KOPT-K1 (cell line): ENCODE results near the gene RPS28.
"Not testable (repeated sequence)": the region's sequence is repeated elsewhere in the genome, so short reads cannot be mapped to it uniquely, and the experiment has no call there.

Experiments used
- H3K27ac ChIP-seq: fragments of 200-600 bp; sonication (generic); 2 replicates; pipeline ENCODE4 v1.5.1; 2016; ENCODE audit warnings: antibody characterized with exemption, mild to moderate bottlenecking, low read depth, low read length; ENCODE audit not compliant: poor library complexity, severe bottlenecking
- H3K36me3 ChIP-seq: fragments of 200-600 bp; sonication (generic); 2 replicates; pipeline ENCODE4 v1.5.1; 2017; ENCODE audit warnings: antibody characterized with exemption, mild to moderate bottlenecking, low read length, moderate library complexity; ENCODE audit not compliant: insufficient read depth
- H3K9me3 ChIP-seq: fragments of 200-600 bp; sonication (generic); 2 replicates; pipeline ENCODE4 v1.5.1; 2017; ENCODE audit warnings: antibody characterized with exemption, low read length, mild to moderate bottlenecking; ENCODE audit not compliant: insufficient read depth, poor library complexity, severe bottlenecking

The RPS28 gene

DNA sequence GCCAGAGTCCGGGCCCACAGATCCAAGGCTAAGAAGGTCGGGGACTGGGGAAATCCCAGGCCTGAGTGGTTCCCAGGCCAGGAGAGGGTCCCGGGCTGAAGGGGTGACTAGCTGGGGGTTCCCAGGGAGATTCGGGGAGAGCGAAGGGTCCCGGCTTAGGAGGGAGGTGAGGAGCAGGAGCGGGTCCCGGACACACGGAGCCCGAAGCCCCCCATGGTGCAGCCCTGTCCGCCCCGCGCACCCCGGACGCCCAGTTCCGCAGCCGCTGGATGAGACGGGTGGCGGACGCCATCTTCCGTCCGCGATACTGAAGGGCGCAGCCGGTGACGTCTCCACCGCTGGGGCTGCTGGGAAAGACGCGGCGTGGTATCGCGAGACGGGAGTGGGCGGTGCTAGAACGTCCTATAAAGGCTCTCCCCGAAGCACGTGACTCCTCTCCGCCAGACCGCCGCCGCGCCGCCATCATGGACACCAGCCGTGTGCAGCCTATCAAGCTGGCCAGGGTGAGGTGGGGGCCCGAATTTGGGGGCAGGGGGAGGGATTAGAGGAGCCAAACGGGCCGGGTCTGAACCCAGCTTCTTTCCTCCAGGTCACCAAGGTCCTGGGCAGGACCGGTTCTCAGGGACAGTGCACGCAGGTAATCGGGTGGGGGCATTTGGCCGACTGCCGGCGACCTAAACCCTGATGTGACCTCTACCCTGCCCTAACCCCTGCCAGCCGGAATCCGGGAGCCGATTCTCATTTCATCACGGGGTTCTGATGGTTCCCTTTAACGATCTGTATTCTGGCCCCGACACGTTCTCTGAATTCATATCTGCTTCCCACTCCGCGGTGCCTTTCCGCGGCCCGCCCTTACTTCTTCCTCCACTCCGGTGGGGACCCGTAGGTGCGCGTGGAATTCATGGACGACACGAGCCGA, at the start of gene RPS28, which contains the start of gene NDUFA7:
TSS of gene RPS28 (plus strand) at position 430 of the 919 bp plus-strand sequence. CDS start at position 465, 35 bp downstream.
TSS of gene NDUFA7 (minus strand) at position 309 of the 919 bp plus-strand sequence. CDS start at position 292, 17 bp downstream.
- Histone ChIP-seq H3K27ac (peak within 1 kb of the TSS; percentile 94), H3K9me3 (no peaks in the 10 kb centered on the region), H3K36me3 (peaks cover 42% of the 10 kb centered on the region)

DNA sequence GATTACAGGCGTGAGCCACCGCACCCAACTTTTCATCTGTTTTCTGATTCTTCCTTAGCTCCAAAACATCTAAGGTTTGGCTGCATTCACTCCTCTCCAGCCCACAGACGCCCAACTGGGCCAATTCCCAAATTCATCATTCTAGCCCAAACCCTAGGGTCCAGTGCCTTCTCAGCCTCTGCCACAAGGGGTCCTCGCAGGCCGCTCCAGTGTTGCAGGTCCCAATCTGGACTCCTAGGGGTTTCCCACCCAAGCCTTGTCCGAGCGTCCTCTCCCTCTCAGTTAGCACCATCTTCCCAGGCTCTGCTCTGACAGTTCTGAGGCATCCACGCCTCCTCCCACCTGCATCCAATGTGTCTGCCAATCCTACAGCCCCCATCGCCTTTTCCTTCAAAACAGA, 44.8 kb upstream of the RPS28 start:
- H3K27ac ChIP-seq, H3K36me3 ChIP-seq, H3K9me3 ChIP-seq: not testable (repeated sequence)

DNA sequence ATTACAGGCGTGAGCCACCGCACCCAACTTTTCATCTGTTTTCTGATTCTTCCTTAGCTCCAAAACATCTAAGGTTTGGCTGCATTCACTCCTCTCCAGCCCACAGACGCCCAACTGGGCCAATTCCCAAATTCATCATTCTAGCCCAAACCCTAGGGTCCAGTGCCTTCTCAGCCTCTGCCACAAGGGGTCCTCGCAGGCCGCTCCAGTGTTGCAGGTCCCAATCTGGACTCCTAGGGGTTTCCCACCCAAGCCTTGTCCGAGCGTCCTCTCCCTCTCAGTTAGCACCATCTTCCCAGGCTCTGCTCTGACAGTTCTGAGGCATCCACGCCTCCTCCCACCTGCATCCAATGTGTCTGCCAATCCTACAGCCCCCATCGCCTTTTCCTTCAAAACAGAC, 30.0 kb upstream of the RPS28 start:
- not testable (repeated sequence) for H3K36me3 ChIP-seq, H3K9me3 ChIP-seq, H3K27ac ChIP-seq

DNA sequence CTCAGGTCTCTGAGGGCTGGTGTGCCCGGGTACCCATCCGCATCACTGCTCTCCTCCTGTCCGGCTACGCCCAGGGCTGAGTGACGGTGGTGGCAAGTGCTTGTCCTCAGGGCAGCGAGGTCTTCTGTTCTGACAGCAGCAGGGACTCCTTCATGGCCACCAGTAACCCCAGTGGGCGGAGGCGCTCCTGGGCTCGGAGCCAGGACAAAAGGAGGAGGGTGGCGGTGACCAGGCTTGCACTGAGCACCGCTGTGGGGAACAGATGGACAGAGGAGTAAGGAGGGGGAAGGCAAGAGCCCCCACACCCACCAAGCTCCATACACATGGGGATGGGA, 19.0 kb upstream of the RPS28 start:
- peaks cover 49% of the 10 kb centered on the region for H3K36me3 ChIP-seq
- H3K27ac ChIP-seq: no peak overlapping the region
- H3K9me3 ChIP-seq: no peaks in the 10 kb centered on the region

DNA sequence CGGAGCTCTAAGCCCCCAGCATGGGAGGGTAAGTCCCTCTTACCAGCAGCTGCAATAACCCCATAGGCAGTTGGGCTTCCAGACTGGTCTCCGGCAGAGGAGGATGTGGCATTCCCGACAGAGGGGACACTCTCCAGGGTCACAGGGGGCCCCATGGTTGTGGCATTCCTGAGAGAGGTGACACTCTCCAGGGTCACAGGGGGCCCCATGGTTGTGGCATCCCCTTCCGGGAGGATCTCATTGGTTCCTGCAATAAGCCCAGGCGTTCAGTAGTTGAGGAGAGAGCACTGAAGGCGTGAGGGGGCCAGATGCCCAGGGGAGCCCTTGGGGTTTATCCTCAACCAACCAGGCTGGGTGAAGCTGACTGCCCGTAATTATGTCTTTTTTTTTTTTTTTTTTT, 18.6 kb upstream of the RPS28 start:
- H3K9me3 ChIP-seq: no peaks in the 10 kb centered on the region
- H3K36me3 ChIP-seq: peaks cover 49% of the 10 kb centered on the region
- no peak overlapping the region for H3K27ac ChIP-seq

DNA sequence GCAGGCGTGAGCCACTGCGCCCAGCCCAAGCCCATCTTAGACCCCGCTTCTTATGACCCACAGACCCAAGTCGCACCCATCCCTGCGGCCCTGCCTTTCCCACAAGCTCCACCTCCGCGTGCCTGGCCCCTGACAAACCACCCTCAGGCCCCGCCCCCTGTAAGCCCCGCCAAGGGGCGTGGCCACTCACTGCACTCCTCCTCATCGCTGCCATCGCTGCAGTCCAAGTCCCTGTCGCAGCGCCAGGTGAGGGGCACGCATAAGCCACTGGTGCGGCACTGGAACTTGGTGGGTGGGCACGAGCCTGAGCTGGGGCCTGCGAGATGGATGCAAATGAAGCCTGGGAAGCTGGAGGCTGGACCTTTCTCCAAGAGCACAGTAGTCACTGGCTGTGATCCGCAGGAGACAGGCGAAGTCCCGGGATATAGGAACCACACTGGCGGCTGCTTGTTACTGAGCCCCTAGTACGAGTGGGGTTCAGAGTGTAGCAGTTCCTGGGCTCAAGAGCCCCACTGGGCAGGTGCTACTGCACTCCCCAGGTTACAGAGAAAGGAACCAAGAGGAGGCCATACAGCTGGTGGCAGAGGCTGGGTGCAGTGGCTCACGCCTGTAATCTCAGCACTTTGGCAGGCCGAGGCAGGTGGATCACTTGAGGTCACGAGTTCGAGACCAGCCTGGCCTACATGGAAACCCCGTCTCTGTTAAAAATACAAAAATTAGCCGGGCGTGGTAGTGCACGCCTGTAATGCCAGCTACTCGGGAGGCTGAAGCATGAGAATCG, 16.3 kb upstream of the RPS28 start:
- Histone ChIP-seq H3K9me3 (no peaks in the 10 kb centered on the region), H3K27ac (no peak overlapping the region), H3K36me3 (peaks cover 57% of the 10 kb centered on the region)

DNA sequence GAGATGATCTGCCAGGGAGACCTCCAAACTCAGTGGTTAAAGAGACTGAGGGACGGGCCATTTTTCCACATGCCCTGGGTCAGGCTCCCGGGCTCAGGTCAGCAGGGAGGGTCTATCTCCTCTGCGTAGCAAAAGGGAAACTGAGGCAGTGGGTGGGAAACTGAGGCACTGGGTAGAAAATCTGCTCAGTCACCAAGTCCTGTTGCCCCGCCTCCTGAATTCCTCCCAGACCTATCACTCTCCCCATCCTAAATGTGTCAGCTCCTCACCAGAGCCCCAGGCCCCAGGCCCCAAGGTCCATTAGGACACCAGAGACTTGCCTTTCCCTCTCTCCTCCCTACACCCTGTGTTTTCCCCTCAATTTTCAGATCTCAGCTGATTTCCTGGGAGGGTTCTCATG, 15.5 kb upstream of the RPS28 start:
- Histone ChIP-seq H3K27ac (no peak overlapping the region), H3K9me3 (no peaks in the 10 kb centered on the region), H3K36me3 (peaks cover 65% of the 10 kb centered on the region)

DNA sequence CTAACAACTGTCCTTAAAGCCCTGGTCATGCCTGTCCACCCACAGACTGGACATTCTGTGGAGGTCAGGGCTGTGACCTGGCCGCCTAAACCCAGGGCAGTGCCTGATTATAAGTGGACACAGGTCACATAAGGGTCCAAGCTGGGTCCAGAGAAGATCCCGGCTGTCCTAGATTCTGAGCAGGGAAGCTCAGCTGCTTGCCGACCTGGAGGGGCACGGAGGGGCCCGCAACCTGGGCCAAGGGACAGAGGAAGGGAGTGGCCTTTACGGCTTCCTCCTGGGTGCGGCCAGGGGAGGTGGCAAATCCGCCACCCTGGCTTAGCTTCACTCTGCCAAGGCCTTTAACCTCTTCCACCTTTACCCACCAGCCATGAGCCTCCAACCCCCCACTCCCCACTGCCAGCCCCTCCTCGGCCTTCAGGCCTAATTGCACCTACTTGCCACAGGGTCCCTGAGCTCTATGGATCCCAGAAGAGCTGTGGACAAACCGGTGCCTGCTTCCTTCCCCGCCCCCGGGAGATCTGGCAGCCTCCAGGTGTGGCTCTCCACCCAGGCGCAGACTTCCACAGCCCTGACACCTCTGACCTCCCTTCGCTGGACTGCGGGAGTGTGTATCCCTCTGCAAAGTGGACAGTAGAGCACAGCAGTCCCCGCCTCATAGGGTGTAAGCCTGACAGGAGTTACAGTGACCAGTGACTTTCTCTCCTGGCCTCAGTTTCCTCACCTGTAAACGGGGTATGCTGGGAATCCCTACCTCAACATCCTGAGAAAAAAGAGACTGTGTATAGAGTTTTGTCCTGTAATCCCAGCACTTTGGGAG, 14.9 kb upstream of the RPS28 start:
- H3K27ac ChIP-seq: peak overlapping the region; percentile 86
- H3K36me3 ChIP-seq: peaks cover 70% of the 10 kb centered on the region
- no peaks in the 10 kb centered on the region for H3K9me3 ChIP-seq

DNA sequence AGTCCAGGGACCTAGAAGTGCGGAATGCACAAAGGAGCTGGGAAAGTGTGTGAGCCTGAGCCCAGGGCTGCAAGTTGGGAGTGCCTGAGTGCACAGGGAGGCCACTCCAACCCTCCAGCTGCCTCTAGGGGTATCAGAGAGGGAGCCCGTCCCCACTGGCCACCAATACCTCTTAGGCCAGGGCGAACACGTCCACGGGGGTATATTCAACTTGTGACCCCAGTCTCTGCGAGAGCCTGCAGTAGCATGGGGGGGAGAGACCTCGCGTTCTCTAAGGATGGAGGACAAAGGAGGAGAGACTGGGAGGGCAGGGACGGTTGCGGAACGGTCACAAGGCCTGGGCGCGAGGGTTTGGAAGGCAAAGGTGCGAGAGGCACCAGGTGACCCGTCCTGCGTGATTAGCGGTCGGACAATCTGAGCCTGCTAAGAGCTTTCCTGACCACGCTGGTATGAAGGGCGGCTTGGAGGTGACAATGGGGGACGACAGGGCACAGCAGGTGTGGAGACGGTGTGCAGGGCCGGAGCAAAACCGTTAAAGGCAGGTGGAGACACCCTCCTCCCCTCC, 13.8 kb upstream of the RPS28 start:
- Histone ChIP-seq H3K36me3 (peaks cover 70% of the 10 kb centered on the region), H3K27ac (peak overlapping the region; percentile 86), H3K9me3 (no peaks in the 10 kb centered on the region)

DNA sequence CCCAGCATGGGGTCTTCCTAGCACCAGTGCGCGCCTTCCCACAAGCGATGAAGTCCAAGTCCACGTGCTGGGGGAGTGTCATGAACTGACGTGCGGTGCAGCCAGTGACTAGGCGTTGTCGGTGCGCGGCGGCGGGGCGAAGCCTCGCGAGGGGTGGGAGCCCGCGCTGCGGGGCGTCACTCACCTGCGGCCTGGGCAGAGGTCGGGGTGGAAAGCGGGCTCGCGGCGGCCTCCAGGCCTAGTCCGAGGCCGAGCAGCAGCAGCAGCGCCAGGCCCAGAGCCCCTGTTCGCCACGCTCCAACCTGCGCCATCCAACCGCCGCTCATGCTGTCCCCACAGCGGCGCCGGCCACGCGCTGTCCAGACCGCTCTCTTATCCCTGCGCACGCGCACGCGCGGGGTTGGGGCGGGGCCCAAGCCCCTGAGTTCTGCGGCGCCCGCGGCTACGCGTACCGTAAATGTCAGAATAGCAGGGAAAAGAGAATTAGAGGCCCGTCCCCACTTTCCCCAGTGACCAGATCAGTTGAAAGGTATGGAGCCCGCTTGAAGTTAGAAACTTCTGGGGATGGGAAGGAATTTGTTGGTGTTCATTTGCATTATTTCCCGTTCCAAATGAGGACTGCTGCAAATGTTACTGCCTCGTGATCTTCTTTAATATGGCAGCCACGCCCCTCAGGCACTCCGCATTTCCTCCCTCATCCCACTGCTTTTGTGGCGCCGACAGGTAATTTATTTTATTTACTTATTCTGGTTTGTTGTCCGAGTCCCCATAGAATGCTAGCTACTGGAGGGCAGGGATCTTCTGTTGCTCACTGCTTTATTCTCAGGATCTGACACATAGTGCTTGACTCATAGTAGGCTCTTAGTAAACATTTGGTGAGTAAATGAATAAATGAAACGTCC, 13.1 kb upstream of the RPS28 start, which contains the start of gene CD320:
TSS of gene CD320 (minus strand) at position 394 of the 902 bp plus-strand sequence. CDS start at position 326, 68 bp downstream.
- peaks cover 70% of the 10 kb centered on the region for H3K36me3 ChIP-seq
- H3K27ac ChIP-seq: peak within 1 kb of the TSS; percentile 86
- no peaks in the 10 kb centered on the region for H3K9me3 ChIP-seq

DNA sequence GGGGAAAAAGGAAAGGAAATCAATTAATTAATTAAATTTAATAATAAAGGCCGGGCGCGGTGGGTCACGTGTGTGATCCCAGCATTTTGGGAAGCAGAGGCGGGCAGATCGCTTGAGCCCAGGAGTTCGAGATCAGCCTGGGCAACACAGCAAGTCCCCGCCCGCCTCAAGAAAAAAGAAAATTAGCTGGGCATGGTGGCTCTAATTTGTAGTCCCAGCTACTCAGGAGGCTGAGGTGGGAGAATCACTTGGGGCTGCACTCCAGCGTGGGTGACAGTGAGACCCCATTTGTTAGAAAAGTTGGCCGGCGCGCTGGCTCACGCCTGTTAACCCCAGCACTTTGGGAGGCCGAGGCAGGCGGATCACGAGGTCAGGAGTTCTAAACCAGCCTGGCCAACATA, 12.4 kb upstream of the RPS28 start:
- Histone ChIP-seq H3K9me3 (no peaks in the 10 kb centered on the region), H3K27ac (peak overlapping the region; percentile 86), H3K36me3 (peaks cover 70% of the 10 kb centered on the region)

DNA sequence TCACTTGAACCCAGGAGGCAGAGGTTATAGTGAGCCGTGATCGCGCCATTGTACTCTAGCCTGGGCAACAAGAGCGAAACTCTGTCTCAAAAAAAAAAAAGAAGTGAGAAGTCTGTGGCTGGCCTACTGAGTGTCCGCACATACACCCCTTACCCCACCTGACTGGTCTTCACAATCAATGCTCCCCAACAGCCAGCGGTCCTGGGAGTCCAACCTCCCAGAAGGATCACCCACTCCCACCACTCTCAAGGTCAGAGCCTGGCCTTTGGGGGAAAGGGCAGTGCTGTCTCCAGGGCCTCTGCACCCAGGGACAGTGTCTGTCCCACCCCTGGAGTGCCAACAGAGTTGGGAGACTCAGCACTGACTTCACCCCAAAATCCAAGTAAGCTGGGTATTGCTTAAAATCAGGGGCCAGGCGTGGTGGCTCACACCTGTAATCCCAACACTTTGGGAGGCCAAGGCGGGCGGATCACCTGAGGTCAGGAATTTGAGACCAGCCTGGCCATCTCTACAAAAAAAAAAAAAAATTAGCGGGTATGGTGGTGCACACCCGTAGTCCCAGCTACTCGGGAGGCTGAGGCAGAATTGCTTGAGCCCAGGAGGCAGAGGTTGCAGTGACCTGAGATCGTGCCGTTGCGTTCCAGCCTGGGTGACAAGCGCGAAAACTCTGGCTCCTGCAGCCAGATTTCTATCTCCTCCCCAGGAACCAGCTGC, 10.8 kb upstream of the RPS28 start:
- peaks cover 69% of the 10 kb centered on the region for H3K36me3 ChIP-seq
- no peaks in the 10 kb centered on the region for H3K9me3 ChIP-seq
- H3K27ac ChIP-seq: no peak overlapping the region
